Mesenchymal stem cell (in vitro differentiated cells and primary cell): ENCODE measurements around the gene EEIG1.

Experiments
- DNase-seq: peaks from one replicate; pipeline ENCODE4 v3.0.0-alpha.2; 2013
- H2AFZ ChIP-seq: one replicate; pipeline ENCODE4 v1.6.1; 2013; ENCODE audit warnings: low read depth, mild to moderate bottlenecking, control low read depth, inconsistent platforms, low read length, moderate library complexity
- H2AK5ac ChIP-seq: 2 replicates; pipeline ENCODE4 v1.6.1; 2013; ENCODE audit warnings: low read length, moderate library complexity, mild to moderate bottlenecking, inconsistent platforms; ENCODE audit not compliant: severe bottlenecking
- H2BK120ac ChIP-seq: one replicate; pipeline ENCODE4 v1.6.1; 2013; ENCODE audit warnings: low read depth, mild to moderate bottlenecking, inconsistent platforms, low read length, moderate library complexity
- H2BK12ac ChIP-seq, 2 experiments: one replicate each; pipeline ENCODE4 v1.6.1; 2013; ENCODE audit warnings: inconsistent platforms in 2 of 2, low read length in 2 of 2, mild to moderate bottlenecking in 2 of 2, moderate library complexity in 2 of 2, control low read depth in 1 of 2
- H2BK15ac ChIP-seq: one replicate; pipeline ENCODE4 v1.6.1; 2013; ENCODE audit warnings: mild to moderate bottlenecking, low read depth, inconsistent platforms; ENCODE audit not compliant: poor library complexity, severe bottlenecking
- H2BK5ac ChIP-seq: 2 replicates; pipeline ENCODE4 v1.6.1; 2013; ENCODE audit warnings: low read depth, mild to moderate bottlenecking, low read length, control low read depth, inconsistent platforms; ENCODE audit not compliant: poor library complexity, severe bottlenecking
- H3K14ac ChIP-seq, 2 experiments: one replicate each; pipeline ENCODE4 v1.6.1; 2013; ENCODE audit warnings: inconsistent platforms in 2 of 2, low read length in 2 of 2, control low read depth in 1 of 2, mild to moderate bottlenecking in 1 of 2, moderate library complexity in 1 of 2
- H3K18ac ChIP-seq, 2 experiments: one replicate each; pipeline ENCODE4 v1.6.1; 2013; ENCODE audit warnings: inconsistent platforms in 2 of 2, low read length in 2 of 2, control low read depth in 1 of 2, low read depth in 1 of 2, mild to moderate bottlenecking in 1 of 2
- H3K23ac ChIP-seq, 2 experiments: one replicate each; pipeline ENCODE4 v1.6.1; 2013; ENCODE audit warnings: inconsistent platforms in 2 of 2, low read length in 2 of 2, mild to moderate bottlenecking in 2 of 2, moderate library complexity in 2 of 2, control low read depth in 1 of 2
- H3K27ac ChIP-seq: 2 replicates; pipeline ENCODE4 v1.5.1; 2013; ENCODE audit warnings: mild to moderate bottlenecking, moderate library complexity, low read length, control low read depth, inconsistent platforms; ENCODE audit not compliant: poor library complexity, severe bottlenecking
- H3K27me3 ChIP-seq, 2 experiments: 2 replicates each; pipeline versions ENCODE4 v1.6.1 to v1.7.0; 2013; ENCODE audit warnings: low read length in 2 of 2, mild to moderate bottlenecking in 2 of 2, moderate library complexity in 2 of 2, control low read depth in 1 of 2, inconsistent platforms in 1 of 2; ENCODE audit not compliant: control insufficient read depth in 1 of 2, insufficient read depth in 1 of 2
- H3K36me3 ChIP-seq, 2 experiments: 2 replicates each; pipeline versions ENCODE4 v1.6.1 to v1.7.0; 2013; ENCODE audit warnings: low read length in 2 of 2, control low read depth in 1 of 2, inconsistent platforms in 1 of 2, low read depth in 1 of 2, mild to moderate bottlenecking in 1 of 2; ENCODE audit not compliant: insufficient read depth in 2 of 2, control insufficient read depth in 1 of 2
- H3K4ac ChIP-seq, 2 experiments: one replicate each; pipeline ENCODE4 v1.6.1; 2013; ENCODE audit warnings: inconsistent platforms in 2 of 2, low read length in 2 of 2, mild to moderate bottlenecking in 2 of 2, moderate library complexity in 2 of 2, control low read depth in 1 of 2, low read depth in 1 of 2
- H3K4me1 ChIP-seq: 2 replicates; pipeline ENCODE4 v1.6.1; 2013; ENCODE audit warnings: low read depth, low read length, control low read depth; ENCODE audit not compliant: control insufficient read depth, insufficient read depth
- H3K4me2 ChIP-seq: 2 replicates; pipeline ENCODE4 v1.6.1; 2013; ENCODE audit warnings: low read length, mild to moderate bottlenecking, inconsistent platforms; ENCODE audit not compliant: poor library complexity, severe bottlenecking
- H3K4me3 ChIP-seq, 2 experiments: 2 replicates each; pipeline versions ENCODE4 v1.5.1 to v1.7.0; 2013; ENCODE audit warnings: low read length in 2 of 2, mild to moderate bottlenecking in 2 of 2, control low read depth in 1 of 2, low read depth in 1 of 2; ENCODE audit not compliant: insufficient read depth in 1 of 2
- H3K79me1 ChIP-seq: replicated peaks from 2 replicates; pipeline ENCODE4 v1.6.1; 2013; ENCODE audit warnings: mild to moderate bottlenecking, control low read depth, low read length, inconsistent platforms; ENCODE audit not compliant: poor library complexity, severe bottlenecking
- H3K9ac ChIP-seq: 2 replicates; pipeline ENCODE4 v1.7.0; 2013; ENCODE audit warnings: mild to moderate bottlenecking, low read length, moderate library complexity
- H3K9me3 ChIP-seq: 2 replicates; pipeline ENCODE4 v1.7.0; 2013; ENCODE audit warnings: mild to moderate bottlenecking, low read length; ENCODE audit not compliant: control insufficient read depth
- H4K8ac ChIP-seq: one replicate; pipeline ENCODE4 v1.6.1; 2013; ENCODE audit warnings: inconsistent platforms, mild to moderate bottlenecking, low read length, moderate library complexity
- H4K91ac ChIP-seq: one replicate; pipeline ENCODE4 v1.6.1; 2013; ENCODE audit warnings: mild to moderate bottlenecking, low read length, inconsistent platforms
- WGBS: methylation state at CpG from one replicate; pipeline ENCODE4 v1.1.7; 2013; ENCODE audit warnings: mixed read lengths; 5-methylcytosine and 5-hydroxymethylcytosine counted together

The EEIG1 gene

GRCh38 chr9:127977884-127978647, 2.7 kb downstream of the EEIG1 start:
- peak; percentile 82 for DNase-seq
- H3K27me3 ChIP-seq = no peaks in the 10 kb centered on the region
- H3K4me3 ChIP-seq = peak overlapping the region in 1 of 2 experiments; percentile 87
- peak overlapping the region; percentile 19 for H4K8ac ChIP-seq
- peak overlapping the region; percentile 92 for H3K9ac ChIP-seq
- H2BK5ac ChIP-seq = no peak overlapping the region
- peak overlapping the region in 1 of 2 experiments; percentile 10 for H3K4ac ChIP-seq
- peak overlapping the region in 1 of 2 experiments; percentile 59 for H2BK12ac ChIP-seq
- no peak overlapping the region for H2AK5ac ChIP-seq
- H3K23ac ChIP-seq = peak overlapping the region in 1 of 2 experiments; percentile 19
- no peak overlapping the region for H3K27ac ChIP-seq
- H3K79me1 ChIP-seq = peaks cover 42% of the 10 kb centered on the region
- H3K18ac ChIP-seq = peak overlapping the region; percentile 55 to 75
- no peak overlapping the region for H4K91ac ChIP-seq
- peak overlapping the region; percentile 33 for H3K4me2 ChIP-seq
- no peaks in the 10 kb centered on the region for H3K9me3 ChIP-seq
- H2BK120ac ChIP-seq = peak overlapping the region; percentile 35
- peaks cover 59% of the 10 kb centered on the region for H3K4me1 ChIP-seq
- no peak overlapping the region for H2BK15ac ChIP-seq
- no peak overlapping the region for H2AFZ ChIP-seq
- peaks cover 0 to 3% of the 10 kb centered on the region in 2 experiments for H3K36me3 ChIP-seq
- H3K14ac ChIP-seq = no peak overlapping the region
- 58% methylated on average over 9 of the region's 12 CpGs for WGBS

- H2BK120ac ChIP-seq = peak overlapping the region; percentile 35
- H2BK15ac ChIP-seq = peak overlapping the region; percentile 31
- H3K4me1 ChIP-seq = peaks cover 66% of the 10 kb centered on the region
- H3K23ac ChIP-seq = peak overlapping the region; percentile 16 to 56
- peak overlapping the region in 1 of 2 experiments; percentile 73 for H2BK12ac ChIP-seq
- peaks cover 44% of the 10 kb centered on the region for H3K79me1 ChIP-seq
- peak overlapping the region; percentile 92 for H3K9ac ChIP-seq
- peak overlapping the region; percentile 26 for H2AK5ac ChIP-seq
- H2AFZ ChIP-seq = no peak overlapping the region
- H3K36me3 ChIP-seq = peaks cover 0 to 3% of the 10 kb centered on the region in 2 experiments
- no peaks in the 10 kb centered on the region for H3K9me3 ChIP-seq
- H3K27me3 ChIP-seq = no peaks in the 10 kb centered on the region
- peak overlapping the region; percentile 62 for H4K91ac ChIP-seq
- H3K4me3 ChIP-seq = peak overlapping the region in 1 of 2 experiments; percentile 87
- peak overlapping the region in 1 of 2 experiments; percentile 50 for H3K4ac ChIP-seq
- H3K27ac ChIP-seq = no peak overlapping the region
- no peak overlapping the region for H2BK5ac ChIP-seq
- no peak for DNase-seq
- H3K4me2 ChIP-seq = peak overlapping the region; percentile 33
- 94% methylated on average over 5 of the region's 7 CpGs for WGBS
- peak overlapping the region; percentile 19 for H4K8ac ChIP-seq
- peak overlapping the region; percentile 55 to 71 for H3K18ac ChIP-seq
- H3K14ac ChIP-seq = peak overlapping the region in 1 of 2 experiments; percentile 82
These were observed 3.5 kb downstream of the EEIG1 start for GRCh38 chr9:127977009-127977883.

GRCh38 chr9:127976498-127976897, 4.3 kb downstream of the EEIG1 start:
- Histone ChIP-seq H3K4me3 (peak overlapping the region in 1 of 2 experiments; percentile 34), H2BK12ac (no peak overlapping the region), H4K91ac (peak overlapping the region; percentile 52), H3K4me1 (peaks cover 69% of the 10 kb centered on the region), H2BK15ac (no peak overlapping the region), H3K36me3 (peaks cover 0 to 3% of the 10 kb centered on the region in 2 experiments), H2AFZ (no peak overlapping the region), H3K79me1 (peaks cover 46% of the 10 kb centered on the region), H3K4ac (no peak overlapping the region), H3K23ac (peak overlapping the region in 1 of 2 experiments; percentile 35), H2AK5ac (no peak overlapping the region), H2BK5ac (no peak overlapping the region), H3K27me3 (no peaks in the 10 kb centered on the region), H3K9me3 (no peaks in the 10 kb centered on the region), H3K14ac (peak overlapping the region in 1 of 2 experiments; percentile 29), H2BK120ac (no peak overlapping the region), H3K4me2 (no peak overlapping the region), H3K18ac (no peak overlapping the region), H4K8ac (no peak overlapping the region), H3K9ac (no peak overlapping the region), H3K27ac (no peak overlapping the region)
- WGBS = 98% methylated on average over 5 of the region's 6 CpGs
- DNase-seq = no peak
